Glutamatergic neuron (in vitro differentiated cells): ENCODE results near the gene TEX19. TPM values are rescaled to one million over a fixed set of nuclear protein-coding genes. Genes with fewer than 3 reads are reported as not detected.

Experiments used
- DNase-seq: peaks from one replicate; pipeline ENCODE4 v3.0.0; 2022
- H3K27ac Mint-ChIP-seq: one replicate; pipeline ENCODE4 v1.8.0; 2020; ENCODE audit warnings: mild to moderate bottlenecking, mixed read lengths, inconsistent platforms; ENCODE audit not compliant: unreplicated experiment
- H3K27me3 Mint-ChIP-seq: one replicate; pipeline ENCODE4 v1.8.0; 2020; ENCODE audit warnings: mild to moderate bottlenecking, moderate library complexity, mixed read lengths, inconsistent platforms; ENCODE audit not compliant: unreplicated experiment
- H3K36me3 Mint-ChIP-seq: one replicate; pipeline ENCODE4 v1.8.0; 2020; ENCODE audit warnings: mild to moderate bottlenecking, mixed read lengths, inconsistent platforms; ENCODE audit not compliant: unreplicated experiment
- H3K4me1 Mint-ChIP-seq: one replicate; pipeline ENCODE4 v1.8.0; 2020; ENCODE audit warnings: mild to moderate bottlenecking, low read depth, mixed read lengths, inconsistent platforms; ENCODE audit not compliant: unreplicated experiment
- H3K4me3 Mint-ChIP-seq: one replicate; pipeline ENCODE4 v1.8.0; 2020; ENCODE audit warnings: mild to moderate bottlenecking, mixed read lengths, inconsistent platforms; ENCODE audit not compliant: unreplicated experiment
- H3K9me3 Mint-ChIP-seq: one replicate; pipeline ENCODE4 v1.8.0; 2020; ENCODE audit warnings: mild to moderate bottlenecking, moderate library complexity, mixed read lengths, inconsistent platforms; ENCODE audit not compliant: unreplicated experiment
- CTCF ChIP-seq: fragments of 200-600 bp; sonication (generic); IDR thresholded peaks from one replicate; pipeline ENCODE4 v1.5.0; 2021; ENCODE audit not compliant: partially characterized antibody, unreplicated experiment
- total RNA-seq: library from RNA; stranded (reverse); fragmentation: NEBNext Ultra II Directional; extraction: Animal tissue kit (Norgen Biotek cat#: 25700); gene quantifications from one replicate; pipeline ENCODE4 v1.2.1, GENCODE V29; 2021; ENCODE audit not compliant: unreplicated experiment

TEX19 gene
- total RNA-seq, 1 donor from 2014 or later: not detected

DNA sequence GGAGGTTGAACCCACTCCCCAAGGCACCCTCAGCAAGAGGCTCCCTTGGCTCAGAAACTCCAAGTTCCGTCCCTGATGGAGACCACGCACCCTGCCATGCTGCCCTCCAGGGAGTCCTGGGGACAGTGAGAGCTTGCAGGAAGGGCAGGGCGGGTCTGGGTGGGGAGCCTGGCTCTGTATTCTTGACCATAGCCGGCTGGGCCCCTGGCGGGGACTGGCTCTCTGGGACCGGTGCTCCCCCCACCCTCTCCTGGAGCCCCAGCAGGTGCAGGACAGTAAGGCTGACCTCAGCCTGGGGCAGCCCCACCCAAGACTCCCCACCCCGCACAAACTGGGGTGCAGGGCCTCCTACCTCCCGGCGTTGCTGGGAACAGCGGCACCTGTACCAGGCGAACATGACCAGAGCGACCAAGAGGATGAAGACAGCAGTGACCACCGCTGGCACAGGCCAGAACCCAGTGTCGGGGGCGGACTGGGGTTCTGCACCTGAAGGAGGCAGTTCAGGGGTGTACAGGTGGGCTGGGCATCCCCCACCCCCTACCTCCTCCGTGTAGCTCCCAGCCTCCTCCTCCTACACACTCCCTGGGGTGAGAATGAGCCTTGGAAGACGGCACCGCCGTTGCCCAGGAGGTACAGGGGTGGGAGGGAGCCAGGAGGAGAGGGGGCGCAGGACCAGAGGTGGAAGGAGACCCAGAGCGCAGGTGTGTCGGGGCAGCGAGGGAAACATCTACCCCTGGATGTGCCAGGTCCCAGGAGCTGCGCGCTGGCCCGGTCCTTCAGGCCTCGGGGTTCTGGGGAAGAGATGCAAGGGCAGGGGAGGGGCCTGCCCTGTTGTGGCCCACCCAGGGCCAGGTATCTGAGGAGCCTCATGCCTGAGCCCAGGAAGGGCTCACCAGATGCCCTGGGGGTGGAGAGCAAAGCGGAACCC lies 36.3 kb upstream of the TEX19 start:
- Mint-ChIP-seq H3K4me3 (no peak overlapping the region), H3K4me1 (no peaks in the 10 kb centered on the region), H3K27me3 (peaks cover 2% of the 10 kb centered on the region), H3K36me3 (no peaks in the 10 kb centered on the region), H3K27ac (no peak overlapping the region), H3K9me3 (peaks cover 2% of the 10 kb centered on the region)
- no peak for DNase-seq
- TF ChIP-seq CTCF: no peak

- Mint-ChIP-seq H3K9me3 (peaks cover 2% of the 10 kb centered on the region), H3K27ac (no peak overlapping the region), H3K27me3 (peaks cover 2% of the 10 kb centered on the region), H3K4me3 (no peak overlapping the region), H3K4me1 (no peaks in the 10 kb centered on the region), H3K36me3 (no peaks in the 10 kb centered on the region)
- no peak for TF ChIP-seq CTCF
- peak; percentile 19 for DNase-seq
Observed at GRCh38 chr17:82323514-82324234, 35.4 kb upstream of the TEX19 start.

DNA sequence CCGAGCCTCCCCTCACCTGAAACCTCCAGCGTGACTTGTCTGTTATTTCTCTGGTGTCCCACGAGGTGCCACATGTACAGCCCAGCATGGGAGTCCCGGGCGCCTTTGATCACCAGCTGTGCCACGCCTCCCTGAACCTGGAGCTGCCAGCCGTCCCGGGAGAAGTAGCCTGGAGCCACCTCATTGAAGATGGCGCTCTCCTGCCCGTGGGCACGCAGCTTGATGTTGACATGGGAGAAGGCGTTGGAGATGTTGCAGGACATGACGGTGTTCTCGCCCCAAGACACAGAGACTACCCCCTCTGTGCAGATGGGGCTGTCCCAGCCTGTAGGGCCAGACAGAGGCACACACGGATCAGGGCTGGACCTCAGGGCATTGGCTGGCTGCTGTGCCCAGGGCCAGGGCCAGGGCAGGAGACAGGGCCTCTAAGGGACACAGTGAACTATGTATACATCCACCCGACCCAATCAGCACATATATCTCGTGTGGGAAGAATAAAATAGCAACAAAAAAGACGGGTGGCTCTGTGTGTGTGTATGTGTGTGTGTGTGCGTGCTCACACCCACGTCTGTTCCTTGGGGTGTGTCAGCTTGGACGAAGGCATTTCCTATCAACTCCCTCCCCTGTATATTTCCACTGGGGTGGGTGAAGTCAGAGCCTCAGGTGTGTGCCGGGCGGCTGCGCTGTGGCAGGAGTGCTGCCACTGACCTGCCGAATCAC lies 34.3 kb upstream of the TEX19 start:
- Mint-ChIP-seq H3K4me1 (peaks cover 3% of the 10 kb centered on the region), H3K4me3 (no peak overlapping the region), H3K27me3 (peaks cover 2% of the 10 kb centered on the region), H3K9me3 (peaks cover 10% of the 10 kb centered on the region), H3K27ac (no peak overlapping the region), H3K36me3 (no peaks in the 10 kb centered on the region)
- TF ChIP-seq CTCF: no peak
- peak; percentile 16 for DNase-seq

GRCh38 chr17:82325286-82326180 lies 33.5 kb upstream of the TEX19 start:
- peaks cover 2% of the 10 kb centered on the region for H3K27me3 Mint-ChIP-seq
- no peak overlapping the region for H3K4me3 Mint-ChIP-seq
- peak; percentile 16 for DNase-seq
- peaks cover 11% of the 10 kb centered on the region for H3K9me3 Mint-ChIP-seq
- no peak overlapping the region for H3K27ac Mint-ChIP-seq
- H3K36me3 Mint-ChIP-seq: no peaks in the 10 kb centered on the region
- peaks cover 3% of the 10 kb centered on the region for H3K4me1 Mint-ChIP-seq
- no peak for TF ChIP-seq CTCF
